Stimulated activated CD8-positive, alpha-beta memory T cell treated with anti-CD3 and anti-CD28 coated beads, Interleukin-2, amount 100 ng/mL, for 48 hours (primary cell): ENCODE data around the gene MUSTN1.

ENCODE experiments used
- DNase-seq, 2 donors: peaks; one replicate each; pipeline ENCODE4 v3.0.0-alpha.2; 2020; ENCODE audit warnings: low read depth in 2 of 2

Gene MUSTN1

GRCh38 chr3:52852419-52852818 lies 17.6 kb upstream of the MUSTN1 start:
- no peak for DNase-seq

- peak in 1 of 2 donors; percentile 8 for DNase-seq
Measured at GRCh38 chr3:52851348-52851747, 16.5 kb upstream of the MUSTN1 start.

- DNase-seq, result no peak
Measured at GRCh38 chr3:52849656-52850055, 14.8 kb upstream of the MUSTN1 start.

DNA sequence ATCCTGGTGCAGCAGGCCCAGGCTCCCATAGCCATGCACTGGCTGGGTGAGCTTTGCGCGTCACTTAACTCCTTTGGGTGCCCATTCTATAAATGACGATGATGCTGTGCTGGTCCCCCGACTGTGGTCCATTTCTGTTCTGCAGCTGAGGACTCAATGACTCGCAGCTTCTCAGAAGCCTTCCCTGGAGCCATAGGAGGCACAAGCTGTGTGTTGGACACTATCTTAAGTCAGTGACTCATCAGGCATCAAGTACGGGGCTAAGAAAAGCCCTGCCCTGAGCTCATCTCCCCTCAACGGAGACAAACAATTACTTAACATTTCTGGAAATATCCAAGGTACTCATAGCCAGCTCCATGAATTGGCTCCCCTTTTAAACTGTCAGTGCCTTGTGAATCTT lies 13.8 kb upstream of the MUSTN1 start:
- no peak for DNase-seq

DNA sequence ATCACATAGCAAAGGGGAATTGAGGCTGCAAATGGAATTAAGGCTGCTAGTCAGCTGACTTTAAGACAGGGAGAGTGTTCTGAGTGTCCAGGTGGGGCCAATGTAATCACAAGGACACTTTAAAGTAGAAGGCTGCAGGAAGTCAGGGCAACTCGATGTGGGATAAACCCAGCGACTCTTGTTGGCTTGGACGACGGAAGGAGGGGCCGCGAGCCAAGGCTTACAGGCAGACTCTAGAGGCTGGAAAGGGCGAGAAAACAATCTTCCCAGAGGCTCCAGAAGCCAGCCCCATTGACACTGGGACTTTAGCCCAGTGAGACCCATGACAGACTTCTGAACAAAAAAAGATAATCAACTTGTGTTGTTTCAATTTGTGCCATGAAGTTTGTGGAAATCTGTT lies 12.9 kb upstream of the MUSTN1 start:
- no peak for DNase-seq

- DNase-seq, result no peak
Measured at GRCh38 chr3:52847241-52847640, 12.4 kb upstream of the MUSTN1 start.

DNA sequence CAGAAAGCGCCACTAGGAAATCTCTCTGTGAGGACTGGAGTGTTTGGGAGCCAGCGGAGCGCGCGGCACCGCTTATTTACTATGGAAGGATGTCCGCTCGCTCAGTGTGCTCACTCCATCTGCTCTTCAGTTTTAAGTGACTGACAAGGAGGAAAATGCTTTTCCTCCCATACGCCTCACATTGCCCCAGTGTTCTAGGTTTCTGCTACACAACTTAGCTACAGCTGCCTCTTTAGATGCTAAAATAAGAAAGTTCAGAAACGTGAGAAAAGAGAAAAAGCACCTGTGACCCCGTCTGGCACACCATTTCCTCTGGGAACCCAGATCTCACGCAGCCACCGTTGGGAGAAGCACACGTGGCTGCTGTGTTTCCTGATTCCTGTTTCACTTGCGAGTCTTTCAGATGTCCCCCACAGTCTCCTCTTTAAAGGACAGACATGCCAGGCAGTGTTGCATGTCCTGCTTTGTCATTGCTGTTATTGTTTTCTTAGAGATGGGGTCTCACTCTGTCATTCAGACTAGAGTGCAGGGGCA lies 11.7 kb upstream of the MUSTN1 start:
- no peak for DNase-seq

DNA sequence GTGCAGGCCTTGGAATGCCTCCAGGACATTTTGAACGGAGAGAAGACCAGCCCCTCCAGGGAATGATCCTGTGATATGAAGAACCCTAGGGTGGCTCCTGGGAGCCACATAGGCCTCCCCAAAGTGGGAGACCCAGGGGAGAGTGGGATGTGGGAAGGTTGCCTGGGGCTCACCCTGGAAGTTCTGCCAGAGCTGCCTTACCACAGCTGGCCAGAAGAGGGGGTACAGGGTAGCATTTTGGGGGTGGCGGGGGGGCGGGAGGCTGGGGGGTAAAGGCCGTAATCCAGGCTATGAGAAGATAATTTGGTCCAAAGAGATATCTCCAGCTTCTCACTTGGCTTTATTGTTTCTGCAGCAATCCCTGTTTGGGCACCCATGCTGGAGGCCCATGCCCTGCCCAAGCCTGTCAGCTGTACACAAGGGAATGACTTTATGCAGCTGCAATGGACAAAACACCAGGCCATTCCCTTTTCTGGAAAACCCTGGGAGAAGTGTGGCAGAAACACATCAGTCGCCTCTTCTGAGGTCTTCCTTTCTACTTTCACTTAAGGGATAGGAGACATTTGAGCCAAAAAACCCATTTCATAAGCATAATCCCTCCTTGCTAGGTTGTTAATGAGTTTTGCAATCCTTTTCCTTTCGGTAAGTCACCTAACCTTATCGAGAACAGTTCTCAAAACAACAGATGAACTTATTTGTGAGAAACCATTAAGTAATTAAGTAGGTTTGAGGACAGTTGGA lies 11.0 kb upstream of the MUSTN1 start:
- no peak for DNase-seq

GRCh38 chr3:52845157-52845556 lies 10.3 kb upstream of the MUSTN1 start:
- no peak for DNase-seq

- DNase-seq, result no peak
Measured at GRCh38 chr3:52844290-52844975, 9.6 kb upstream of the MUSTN1 start.

- DNase-seq, result no peak
Measured at GRCh38 chr3:52843881-52844280, 9.1 kb upstream of the MUSTN1 start.

GRCh38 chr3:52843108-52843865 lies 8.5 kb upstream of the MUSTN1 start:
- no peak for DNase-seq

GRCh38 chr3:52842424-52842823 lies 7.6 kb upstream of the MUSTN1 start:
- no peak for DNase-seq

GRCh38 chr3:52841981-52842340 lies 7.1 kb upstream of the MUSTN1 start:
- no peak for DNase-seq

- no peak for DNase-seq
Measured at GRCh38 chr3:52841211-52841980, 6.6 kb upstream of the MUSTN1 start.

- DNase-seq, result no peak
Measured at GRCh38 chr3:52839892-52840545, 5.2 kb upstream of the MUSTN1 start.

DNA sequence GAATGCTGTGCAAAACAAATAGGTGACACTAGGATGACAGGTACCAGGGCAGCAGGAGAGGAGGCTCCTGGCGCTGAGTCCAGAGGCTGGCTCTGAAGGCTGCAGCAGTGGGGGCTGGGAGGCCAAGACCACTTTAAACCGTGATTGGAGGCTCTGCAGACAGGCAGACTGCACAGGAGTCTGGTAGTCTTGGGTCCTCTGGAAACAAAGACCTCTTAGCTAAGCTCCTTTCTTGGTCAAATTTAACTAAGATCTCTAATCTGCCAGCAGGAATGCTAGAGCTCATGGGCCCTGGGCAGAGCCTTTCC lies 4.4 kb upstream of the MUSTN1 start:
- no peak for DNase-seq

GRCh38 chr3:52838561-52839267 lies 3.9 kb upstream of the MUSTN1 start:
- no peak for DNase-seq

GRCh38 chr3:52836986-52837385 lies 2.2 kb upstream of the MUSTN1 start:
- no peak for DNase-seq

DNA sequence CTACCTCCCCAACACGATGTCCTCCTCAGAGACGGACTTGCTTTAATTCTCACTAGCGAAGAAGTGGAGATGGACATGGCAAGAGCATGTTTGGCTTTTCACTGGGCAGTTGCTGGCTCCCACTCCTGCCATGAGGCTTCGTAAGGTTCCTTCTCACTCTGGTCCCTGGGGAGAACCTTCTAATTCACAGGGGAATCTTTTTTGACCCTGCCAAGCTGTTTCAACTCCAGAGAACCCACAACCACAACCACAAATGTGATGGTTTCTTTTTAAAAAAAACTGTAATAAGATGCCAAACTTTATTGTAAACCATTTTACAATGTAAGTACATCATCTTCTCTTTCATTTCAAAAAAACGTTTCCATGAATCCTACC lies 1.6 kb upstream of the MUSTN1 start:
- no peak for DNase-seq
